ENCODE results near the gene AIP.
A peak's percentile ranks its signal among the peaks of the same experiment; 100 is the strongest.

Gene AIP

DNA sequence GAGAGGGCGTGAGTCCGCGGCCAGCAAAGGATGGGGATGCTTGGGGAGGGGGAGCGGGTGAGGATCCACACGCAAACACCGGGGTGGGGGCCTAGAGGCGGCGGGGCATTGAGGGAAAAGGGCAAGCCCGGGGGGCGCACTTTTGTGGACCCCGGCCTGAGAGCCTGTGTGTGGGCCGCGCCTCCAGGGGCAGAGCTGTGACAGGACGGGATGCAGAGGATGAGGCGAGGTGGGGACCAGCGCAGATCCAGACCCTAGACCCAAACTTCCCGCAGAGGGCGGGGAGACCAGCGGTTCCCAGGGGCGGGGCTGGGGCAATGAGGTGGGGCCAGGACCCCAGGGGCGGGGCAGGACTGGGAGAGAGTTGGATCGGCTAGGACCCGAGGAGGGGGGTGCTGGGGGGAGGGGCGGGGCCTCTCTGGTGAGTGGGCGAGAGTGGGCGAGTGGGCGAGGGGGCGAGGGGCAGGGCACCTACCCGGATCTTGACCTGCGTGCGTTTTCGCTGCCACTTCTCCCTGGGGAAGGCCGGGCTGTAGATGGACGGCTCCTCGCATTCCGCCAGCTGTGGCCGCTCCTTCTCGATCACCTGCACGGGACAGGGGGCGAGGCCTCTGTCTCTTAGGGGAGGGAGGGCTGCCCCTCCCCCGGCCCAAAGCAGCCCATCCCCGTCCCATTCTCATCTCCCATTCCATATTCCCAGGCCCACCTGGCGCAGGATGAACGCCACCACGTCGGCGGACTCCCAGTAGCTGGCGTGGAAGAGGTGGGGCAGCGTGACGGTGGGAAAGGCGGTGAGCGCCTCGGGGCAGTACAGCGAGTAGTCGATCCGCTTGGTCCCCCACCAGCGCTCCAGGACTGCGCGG is 11.8 kb downstream of the AIP start:
- DNase-seq: no peak

DNA sequence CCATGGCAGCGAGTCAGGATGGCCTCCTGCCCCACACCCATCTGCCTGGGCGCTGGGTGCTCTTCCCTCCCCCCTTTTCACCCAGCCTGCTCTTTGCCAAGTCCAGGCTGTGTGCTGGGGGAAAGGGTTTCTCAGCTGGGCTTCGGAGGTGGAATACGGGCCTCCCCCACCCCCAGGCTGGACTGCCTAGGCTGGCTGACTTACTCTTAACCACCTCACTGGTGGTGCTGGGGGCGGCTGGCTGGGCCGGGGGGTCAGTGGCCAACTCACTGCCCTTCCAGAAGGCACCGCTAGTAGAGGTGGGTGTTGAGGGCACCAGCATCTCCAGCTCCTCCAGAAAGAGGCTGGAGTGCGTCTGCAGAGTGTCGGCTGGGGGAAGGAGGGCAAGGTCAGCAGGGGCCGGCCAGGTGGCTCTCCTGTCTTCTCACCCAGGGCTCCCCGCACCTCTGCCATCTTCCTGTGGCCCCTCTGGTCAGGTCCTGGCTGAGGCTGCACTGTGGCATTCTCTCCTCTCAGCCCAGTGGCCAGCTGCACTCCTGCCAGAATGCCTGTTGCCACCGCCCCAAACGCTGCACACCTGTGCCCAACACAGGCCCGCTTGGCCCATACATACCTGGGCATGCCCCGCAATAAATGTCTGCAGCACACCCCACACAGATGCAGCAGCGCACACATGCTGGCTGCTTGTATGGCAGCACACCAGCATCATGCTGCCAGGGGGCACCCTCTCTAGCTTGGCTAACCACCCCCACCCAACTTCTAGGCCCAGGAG is 12.6 kb downstream of the AIP start:
- no peak for DNase-seq

DNA sequence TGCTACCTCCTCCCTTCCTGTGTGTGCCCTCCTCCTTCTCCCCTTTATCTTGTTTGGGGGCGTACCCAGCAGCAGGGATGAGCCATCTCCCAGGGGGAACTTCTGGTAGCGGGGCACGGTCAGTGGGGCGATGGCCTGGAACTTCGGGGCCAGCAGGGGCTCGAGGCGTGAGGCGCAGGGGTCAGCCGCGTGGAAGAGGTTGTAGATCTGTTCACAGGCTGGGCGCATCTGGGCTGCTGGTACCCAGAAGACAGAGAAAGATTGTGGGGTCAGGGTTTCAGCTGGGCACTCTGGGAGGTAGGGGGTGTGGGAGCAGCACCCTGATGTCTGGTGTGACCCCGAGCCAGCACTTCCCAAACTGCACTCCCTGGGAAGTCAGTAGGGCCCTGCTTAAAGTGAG is 13.3 kb downstream of the AIP start:
- DNase-seq: no peak

DNA sequence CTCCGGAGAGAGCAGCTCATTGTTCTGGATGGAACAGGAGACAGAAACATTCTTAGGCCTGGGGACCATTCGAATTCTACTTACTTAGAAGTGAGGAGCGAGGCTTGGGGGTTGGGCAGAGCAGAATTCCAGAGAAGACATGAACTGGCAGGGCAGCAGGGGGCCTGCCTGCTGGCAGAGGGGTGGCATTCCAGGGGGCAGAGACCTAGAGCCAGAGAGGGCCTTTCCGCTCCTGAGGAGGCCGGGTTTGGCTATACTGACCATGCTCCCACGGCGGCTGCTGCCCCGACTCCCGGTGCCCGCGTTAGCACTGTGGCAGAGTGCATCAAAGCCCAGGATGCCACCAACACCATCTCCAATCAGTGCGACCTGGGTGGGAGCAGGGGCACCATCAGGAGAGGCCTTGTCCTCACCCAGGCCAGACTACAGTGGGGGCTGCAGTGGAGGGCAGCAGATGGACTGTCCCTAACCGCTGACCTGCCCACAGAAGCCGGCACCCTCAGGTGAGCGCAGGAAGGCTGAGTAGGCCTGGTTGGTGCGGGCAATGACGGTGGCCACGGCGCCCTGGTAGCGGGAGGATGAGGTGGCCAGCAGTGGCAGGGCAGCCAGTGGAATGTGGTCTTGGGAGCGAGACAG is 14.9 kb downstream of the AIP start:
- DNase-seq: no peak

DNA sequence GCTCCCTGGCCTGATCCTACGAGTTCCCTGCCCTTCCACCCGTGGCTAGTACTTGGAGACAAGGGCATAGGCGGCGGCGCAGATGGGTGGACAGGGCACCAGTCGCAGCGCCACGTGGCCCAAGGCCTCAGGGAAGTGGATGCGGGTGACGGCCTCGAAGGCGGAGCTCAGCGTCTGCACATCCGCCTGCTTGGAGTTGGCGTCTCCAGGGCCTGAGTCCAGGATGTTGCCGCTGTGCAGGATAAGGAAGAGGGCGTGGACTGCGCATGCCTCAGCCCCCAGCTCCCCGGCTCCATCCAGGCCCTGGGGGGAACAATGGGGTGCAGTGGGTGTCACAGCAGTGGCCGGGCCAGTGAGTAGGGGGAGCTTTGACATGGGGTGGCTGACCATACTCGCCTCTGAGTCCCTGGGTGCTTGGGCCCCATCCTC is 15.7 kb downstream of the AIP start:
- no peak for DNase-seq

DNA sequence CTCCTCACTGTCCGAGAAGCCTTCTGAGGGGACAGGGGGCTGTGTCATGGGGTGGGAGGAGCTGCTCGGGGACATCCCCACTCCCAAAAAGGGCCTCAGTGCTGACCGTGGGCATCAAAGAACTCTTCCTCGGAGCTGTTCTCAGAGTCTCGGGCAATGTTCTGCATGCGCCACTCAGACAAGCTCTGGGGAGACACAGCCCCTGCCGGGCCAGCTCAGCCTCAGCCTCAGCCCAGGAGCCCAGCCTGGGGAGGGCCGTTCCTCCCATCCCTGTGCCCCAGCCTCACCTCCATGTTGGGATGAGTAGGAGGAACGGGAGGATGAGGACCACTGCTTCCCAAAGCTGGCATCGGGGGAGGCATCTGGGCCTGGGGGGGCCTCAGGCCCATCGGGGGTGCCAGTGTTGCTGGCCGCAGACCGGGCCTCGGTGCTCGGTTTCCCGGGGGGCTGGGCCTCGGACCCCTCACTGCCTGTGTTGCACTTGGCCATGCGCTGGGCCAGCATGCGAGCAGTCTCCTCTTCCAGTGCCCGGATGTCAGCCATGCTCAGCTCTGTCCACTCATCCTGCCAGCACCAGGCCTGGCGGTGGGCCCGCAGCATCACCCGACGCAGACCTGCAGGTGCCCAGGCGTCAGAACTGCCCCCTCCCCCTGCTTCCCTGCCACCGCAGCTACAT is 17.1 kb downstream of the AIP start:
- DNase-seq: no peak

DNA sequence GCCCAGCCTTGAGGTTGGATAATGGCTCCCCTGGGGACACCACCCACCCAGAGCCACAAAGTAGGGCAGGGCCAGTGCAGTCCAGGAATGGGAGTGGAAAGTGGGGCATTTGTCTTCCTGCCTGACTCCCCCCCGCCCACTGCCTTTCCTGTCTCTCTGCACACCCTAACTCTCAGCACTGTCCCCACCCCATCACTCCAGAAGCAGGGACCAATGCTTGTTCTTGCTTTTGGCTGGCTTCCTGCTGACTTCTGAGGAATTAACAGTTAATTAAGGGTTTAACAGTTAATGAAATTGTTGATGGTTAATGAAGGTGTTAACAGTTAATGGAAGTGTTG is 17.6 kb downstream of the AIP start:
- DNase-seq: no peak

DNA sequence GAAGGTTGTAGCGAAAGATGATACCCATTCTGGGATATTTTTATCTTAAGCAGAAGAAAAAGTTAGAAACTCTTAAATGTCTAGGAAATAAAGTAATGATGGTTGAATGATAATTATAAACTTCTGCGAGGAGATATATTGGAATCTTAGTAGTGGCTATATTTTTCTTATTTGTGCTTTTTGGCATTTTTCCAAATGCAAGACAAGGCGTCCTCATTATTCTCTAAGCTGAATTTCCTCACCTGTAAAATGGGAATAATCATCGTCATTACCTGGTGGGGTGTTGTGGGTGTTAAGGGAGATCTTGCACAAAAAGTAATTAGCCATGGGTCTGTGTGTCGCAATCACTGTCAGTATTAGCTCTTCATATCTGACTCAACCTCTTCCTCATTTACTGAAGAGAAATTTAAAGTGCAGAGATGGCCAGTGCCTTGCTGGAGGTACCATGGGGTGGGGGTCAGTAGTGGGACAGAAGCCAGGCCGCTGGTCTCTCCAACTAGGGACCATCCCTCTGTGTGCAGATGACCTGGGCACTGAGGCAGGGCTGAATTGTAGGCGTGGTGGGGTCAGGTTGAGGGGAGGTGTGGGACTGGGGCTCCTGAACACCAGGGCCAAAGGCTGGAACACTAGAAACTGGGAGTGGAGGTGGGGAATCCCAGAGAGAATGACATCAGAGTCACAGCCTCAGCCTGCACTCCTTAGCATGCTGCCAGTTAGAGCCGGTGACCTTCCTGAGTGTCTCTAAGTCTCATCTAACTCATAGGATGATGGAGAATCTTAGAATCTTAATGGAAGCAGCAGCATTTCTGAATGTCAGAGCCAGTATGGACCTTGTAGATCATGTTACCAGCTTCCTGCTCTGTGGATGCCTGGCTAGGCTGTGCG is 18.2 kb downstream of the AIP start:
- no peak for DNase-seq

DNA sequence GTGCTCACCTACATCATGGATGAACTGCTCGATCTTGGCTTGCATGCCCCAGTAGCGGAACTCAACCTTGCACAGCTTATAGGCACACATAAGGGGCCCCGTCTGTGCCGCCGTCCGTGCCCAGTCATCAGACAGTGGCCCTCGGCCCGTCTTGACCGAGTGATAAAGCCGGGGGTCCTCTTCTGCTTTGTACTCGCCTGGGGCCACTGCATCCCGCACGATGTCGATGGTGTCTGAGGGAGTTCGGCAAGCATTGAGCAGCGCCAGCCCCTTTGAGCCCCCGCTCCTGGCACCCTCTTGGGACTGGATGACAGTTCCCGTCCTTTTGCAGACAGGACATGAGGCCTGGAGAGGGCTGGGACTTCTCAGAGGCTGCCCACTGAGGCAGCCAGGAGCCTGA is 19.0 kb downstream of the AIP start:
- no peak for DNase-seq

DNA sequence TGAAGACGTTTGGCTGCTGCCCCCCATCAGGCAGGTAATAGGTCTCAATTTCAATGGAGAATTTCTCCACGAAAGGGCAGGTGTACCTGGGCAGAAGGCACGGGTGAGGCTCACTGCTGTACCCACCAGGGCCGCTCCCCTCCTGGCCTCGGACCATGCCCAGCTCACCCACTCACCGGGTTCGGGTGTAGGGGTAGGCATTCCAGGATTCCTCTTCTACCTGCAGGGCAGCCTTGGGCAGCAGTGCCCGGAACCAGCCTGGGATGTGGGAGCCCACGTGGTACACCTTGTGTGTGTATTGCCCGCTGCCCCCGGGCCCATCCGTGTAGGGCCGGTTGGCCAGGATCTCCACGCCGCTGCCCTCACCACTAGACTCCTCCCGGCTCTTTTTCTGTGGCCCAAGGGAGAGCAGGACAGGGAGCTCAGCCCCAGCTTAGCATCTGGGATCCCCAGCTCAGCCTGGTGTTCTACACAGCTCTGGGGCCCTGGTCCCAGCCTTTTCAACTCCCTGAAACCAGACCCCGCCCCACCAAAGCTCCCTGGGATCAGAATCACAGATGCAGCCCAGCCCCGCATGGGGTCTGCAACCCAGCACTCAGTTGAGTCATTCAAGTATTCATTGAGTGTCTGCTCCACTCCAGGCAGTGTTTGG is 19.6 kb downstream of the AIP start:
- no peak for DNase-seq

DNA sequence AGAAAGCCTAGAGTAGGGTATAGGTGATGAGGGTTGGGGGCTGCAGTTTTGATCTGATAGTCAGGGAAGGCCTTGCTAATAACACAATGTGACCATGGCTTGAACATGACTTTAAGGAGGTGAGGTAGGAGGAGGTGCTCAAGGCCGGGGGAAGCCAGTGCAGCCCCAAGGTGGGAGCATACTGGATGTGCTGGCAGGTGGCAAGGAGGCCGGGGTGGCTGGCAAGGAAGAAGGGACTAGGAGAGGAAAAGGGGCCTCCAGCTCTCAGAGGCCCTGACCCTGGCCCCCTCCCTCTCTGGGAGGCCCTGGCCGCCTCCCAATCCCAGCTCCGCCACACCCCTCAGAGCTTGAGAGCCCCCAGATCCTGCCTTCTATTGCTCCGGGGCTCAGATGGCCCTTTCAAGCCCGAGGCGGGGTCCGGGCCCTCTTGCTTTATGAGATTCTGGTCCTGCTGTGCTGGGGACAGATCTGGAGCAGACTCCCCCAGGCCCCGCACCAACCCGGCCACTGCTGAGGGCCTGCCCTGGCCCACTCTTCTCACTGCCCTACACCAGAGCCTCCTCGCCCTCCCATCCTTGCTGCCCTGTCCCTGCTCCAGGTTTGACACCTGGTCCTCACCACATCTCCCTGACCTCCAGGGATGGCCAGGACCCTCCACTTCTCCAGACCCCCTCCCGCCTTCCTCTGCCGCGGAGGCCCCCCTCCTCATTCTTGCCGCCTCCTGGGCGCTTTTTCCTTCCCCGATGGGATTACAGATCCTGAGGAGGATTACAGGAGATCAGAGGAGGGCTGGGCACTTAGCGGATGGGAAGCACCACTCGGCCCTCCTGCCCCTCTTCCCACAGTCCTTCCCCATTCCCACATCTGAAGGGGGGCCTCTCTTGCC is 20.5 kb downstream of the AIP start:
- DNase-seq: no peak

DNA sequence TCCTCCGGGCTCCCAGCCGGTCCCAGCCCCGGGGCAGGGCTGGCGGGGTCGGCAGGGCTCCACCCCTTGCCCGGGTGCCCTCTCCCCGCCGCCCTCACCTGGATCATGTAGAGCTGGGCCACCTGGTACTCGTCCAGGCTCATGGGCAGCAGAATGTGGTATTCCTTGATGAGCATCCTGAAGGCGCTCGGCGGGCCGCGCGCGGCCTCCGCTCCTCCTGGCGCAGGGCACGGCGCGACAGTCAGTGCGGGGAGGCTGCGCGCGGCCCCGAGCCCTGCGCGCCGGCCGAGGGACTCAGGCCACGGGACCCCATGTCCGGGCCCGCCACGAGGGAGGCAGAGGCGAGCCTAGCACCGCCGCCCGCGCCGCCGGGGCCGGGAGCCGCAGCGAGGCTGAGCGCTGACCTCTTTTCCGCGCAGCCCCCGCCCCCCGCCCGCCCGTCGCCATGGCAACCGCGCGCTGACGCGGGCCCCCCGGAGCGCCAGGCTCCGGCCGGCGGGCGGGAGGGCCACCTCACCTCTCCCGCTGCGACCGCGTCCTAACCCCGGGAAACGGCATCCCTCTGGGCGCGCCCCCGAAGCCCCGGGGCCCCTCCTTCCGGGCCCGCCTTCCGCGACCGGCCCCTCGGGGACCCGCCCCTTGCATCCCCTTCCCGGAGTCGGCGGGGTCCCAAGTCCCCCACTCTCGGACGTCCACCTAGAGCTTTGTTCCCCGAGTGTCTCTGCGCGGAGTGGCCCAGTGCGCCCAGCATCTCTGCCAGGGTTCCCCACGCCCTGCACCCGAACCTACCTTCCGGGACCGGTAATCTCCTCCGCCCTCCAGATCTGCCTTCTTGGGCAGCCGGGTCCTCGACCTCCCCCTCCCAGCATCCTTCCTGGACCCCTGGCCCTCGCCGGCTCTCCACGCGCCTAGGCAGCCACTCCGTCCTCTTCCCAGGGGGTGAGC is 21.5 kb downstream of the AIP start:
- peak; percentile 61 for DNase-seq

DNA sequence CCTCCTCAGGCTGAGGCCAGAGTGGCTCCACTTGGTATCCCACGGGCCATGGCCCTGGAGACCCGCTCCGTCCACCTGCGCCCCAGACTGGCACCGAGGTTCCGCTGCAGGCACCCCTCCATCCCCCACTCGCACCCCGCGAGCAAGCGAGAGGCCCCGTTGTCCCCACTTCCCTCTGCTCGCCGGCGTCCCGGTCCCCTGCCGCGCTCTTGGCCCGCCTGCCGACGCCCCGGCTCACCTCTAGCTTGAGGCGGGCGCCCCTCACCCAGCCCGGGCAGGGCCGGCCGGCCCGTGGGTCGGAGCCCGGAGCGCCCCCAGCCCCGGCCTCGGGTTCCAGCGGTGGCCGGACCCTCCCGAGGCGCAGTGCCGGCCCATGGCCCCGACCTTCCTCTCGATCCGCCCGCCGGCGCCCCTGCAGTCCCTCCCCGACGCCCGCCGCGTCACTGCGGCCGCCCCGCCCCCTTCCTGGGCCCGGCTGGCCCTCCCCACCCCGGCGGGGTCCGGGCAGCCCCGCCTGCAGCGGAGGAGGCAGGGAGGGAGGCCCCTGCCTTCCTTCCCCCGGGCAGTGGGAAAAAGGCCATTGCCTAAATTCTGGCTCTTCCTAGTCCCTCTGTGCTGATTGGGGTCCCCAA is 22.2 kb downstream of the AIP start, which contains the start of gene PITPNM1:
Gene PITPNM1, minus strand, starts transcription at position 414 of the 632 bp plus-strand sequence. CDS start 1,183 bp downstream, outside the sequence.
- peak; percentile 78 for DNase-seq

DNA sequence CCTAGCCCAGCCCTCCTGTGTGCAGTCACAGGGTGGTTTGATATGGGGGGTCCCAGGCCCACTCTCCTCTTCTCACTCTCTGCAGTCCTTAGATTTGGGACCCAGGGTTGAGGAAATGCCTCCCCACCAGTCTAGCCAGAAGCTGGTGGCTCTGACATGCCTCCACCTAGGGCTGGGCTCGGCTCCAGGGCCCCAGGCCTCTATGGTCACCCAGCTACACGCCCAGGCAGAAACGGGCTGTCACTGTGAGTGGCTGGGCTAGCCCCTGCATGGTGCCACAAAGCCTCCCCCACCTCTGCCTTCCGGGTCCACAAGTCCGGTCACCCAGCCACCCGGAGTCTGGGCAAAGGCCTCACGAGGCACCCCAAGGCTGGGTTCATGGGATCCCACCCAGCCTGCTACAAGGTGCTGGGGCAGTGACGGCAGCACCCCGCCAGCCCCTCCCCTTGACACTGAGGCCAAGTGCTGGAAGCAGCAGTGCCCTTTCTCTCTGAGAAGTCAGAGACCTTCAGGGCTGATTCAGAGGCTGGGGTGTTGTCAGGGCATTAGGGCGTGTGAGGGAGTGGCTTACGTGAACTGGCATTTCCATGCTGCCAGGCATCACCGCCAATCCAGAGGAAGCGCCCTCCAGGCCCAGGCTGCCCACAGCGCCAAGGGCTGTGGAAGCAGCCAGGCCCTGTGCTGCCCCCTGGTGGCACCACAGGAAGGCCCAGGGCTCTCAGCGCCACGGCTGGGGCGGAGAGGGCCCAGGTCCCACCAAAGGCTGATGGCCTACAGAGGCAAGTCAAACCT is 23.0 kb downstream of the AIP start:
- peak; percentile 88 for DNase-seq

DNA sequence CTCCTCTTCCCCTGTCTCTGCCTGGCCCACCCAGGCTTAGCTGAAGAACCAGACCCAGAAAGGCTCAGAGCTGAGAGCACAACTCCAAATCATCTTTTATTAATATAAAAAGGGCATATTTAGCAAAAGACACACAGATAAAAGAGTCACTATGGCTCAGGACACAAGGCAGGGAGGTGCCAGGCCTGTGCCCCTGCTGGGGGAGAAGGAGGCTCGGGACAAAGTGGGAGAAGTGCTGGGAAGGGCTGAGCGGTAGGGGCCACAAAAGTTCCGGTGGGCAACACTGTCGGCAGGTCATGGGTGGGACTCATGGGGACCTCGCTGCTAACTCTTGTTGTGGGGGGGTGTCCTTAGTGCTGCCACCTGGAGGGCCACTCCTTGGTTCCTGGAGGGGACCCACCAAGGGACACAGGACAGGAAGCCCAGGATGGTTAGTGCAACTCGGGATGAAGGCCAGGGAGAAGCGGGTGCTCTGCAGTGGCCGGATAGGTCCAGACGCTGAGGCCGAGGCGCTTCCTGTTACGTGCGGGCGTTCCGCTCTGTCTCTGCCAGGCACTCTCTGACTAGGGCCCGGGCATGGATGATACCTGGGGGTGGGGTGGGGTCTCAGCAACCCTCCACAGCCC is 23.7 kb downstream of the AIP start:
- no peak for DNase-seq

DNA sequence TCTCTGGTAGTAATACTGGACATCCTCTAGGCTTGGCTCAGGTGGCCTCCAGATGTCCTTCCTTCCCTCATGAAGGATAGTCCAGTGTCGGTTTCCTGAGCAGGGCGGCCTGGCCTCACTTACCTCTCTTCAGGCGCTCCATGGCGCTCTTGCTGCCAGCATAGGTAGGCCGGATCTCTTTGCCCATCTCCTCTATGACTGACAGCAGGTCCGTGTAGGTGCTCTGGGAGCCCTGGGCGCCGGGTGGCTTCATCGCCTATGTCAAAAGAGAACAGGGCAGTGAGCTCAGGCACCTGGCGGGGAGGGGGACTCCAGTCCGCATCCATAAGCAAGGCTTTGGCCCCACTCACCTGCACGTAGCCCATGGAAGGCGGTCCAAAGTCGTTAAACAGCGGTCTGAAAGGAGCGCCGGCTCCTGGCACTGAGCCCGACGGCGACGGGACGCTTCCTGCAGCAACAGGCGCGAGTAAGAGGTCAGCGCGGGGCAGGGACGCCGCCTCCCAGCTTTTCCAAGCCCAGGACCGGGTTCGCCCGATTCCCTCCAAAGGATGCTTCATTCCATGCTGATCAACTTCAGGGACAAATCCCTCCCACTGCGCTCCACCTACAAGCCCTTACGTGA is 24.5 kb downstream of the AIP start:
- peak; percentile 64 for DNase-seq

Data from right forelimb (tissue), 1 donor.